ENCODE results near the gene UPK1B.

The UPK1B gene

GRCh38 chr3:119176778-119177177 is 3.4 kb downstream of the UPK1B start:
- DNase-seq (ENCODE audit: low read depth in 2 of 2): no peak

GRCh38 chr3:119177321-119177720 is 3.9 kb downstream of the UPK1B start:
- no peak for DNase-seq (ENCODE audit: low read depth in 2 of 2)

- no peak for DNase-seq (ENCODE audit: low read depth in 2 of 2)
Measured at GRCh38 chr3:119181765-119182164, 8.4 kb downstream of the UPK1B start.

- DNase-seq (ENCODE audit: low read depth in 2 of 2): no peak
Measured at GRCh38 chr3:119184111-119184510, 10.7 kb downstream of the UPK1B start.

GRCh38 chr3:119184796-119185570 is 11.6 kb downstream of the UPK1B start:
- DNase-seq (ENCODE audit: low read depth in 2 of 2): no peak

GRCh38 chr3:119187266-119187665 is 13.9 kb downstream of the UPK1B start:
- DNase-seq (ENCODE audit: low read depth in 2 of 2): no peak

- DNase-seq (ENCODE audit: low read depth in 2 of 2): no peak
Measured at GRCh38 chr3:119191800-119192199, 18.4 kb downstream of the UPK1B start.

GRCh38 chr3:119194237-119195150 is 21.1 kb downstream of the UPK1B start:
- no peak for DNase-seq (ENCODE audit: low read depth in 2 of 2)

- DNase-seq (ENCODE audit: low read depth in 2 of 2): no peak
Measured at GRCh38 chr3:119195151-119195476, 21.7 kb downstream of the UPK1B start.

- no peak for DNase-seq (ENCODE audit: low read depth in 2 of 2)
Measured at GRCh38 chr3:119195911-119196310, 22.5 kb downstream of the UPK1B start.

GRCh38 chr3:119205209-119205608 is 31.8 kb downstream of the UPK1B start:
- DNase-seq (ENCODE audit: low read depth in 2 of 2): no peak

GRCh38 chr3:119205685-119206084 is 32.3 kb downstream of the UPK1B start:
- DNase-seq (ENCODE audit: low read depth in 2 of 2): no peak

GRCh38 chr3:119206611-119207511 is 33.5 kb downstream of the UPK1B start:
- no peak for DNase-seq (ENCODE audit: low read depth in 2 of 2)

GRCh38 chr3:119207512-119207875 is 34.1 kb downstream of the UPK1B start:
- DNase-seq (ENCODE audit: low read depth in 2 of 2): no peak

GRCh38 chr3:119211193-119211592 is 37.8 kb downstream of the UPK1B start:
- no peak for DNase-seq (ENCODE audit: low read depth in 2 of 2)

- no peak for DNase-seq (ENCODE audit: low read depth in 2 of 2)
Measured at GRCh38 chr3:119211803-119212202, 38.4 kb downstream of the UPK1B start.

GRCh38 chr3:119219069-119219468 is 45.7 kb downstream of the UPK1B start:
- DNase-seq (ENCODE audit: low read depth in 2 of 2): no peak

GRCh38 chr3:119220198-119220597 is 46.8 kb downstream of the UPK1B start:
- no peak for DNase-seq (ENCODE audit: low read depth in 2 of 2)

GRCh38 chr3:119220970-119221667 is 47.7 kb downstream of the UPK1B start:
- no peak for DNase-seq (ENCODE audit: low read depth in 2 of 2)

GRCh38 chr3:119221779-119222320 is 48.5 kb downstream of the UPK1B start:
- no peak for DNase-seq (ENCODE audit: low read depth in 2 of 2)

- DNase-seq (ENCODE audit: low read depth in 2 of 2): no peak
Measured at GRCh38 chr3:119222391-119222790, 49.0 kb downstream of the UPK1B start.
